Vagina (tissue), 2 donors: ENCODE data around the gene BCAS3.

Experiments
- POLR2A ChIP-seq, 2 donors: fragments of 450-650 bp; IDR thresholded peaks; one replicate each; pipeline ENCODE4 v1.6.1; 2017; ENCODE audit warnings: antibody characterized with exemption in 2 of 2, mild to moderate bottlenecking in 2 of 2, moderate library complexity in 2 of 2
- TF ChIP-seq, protein P1 (sequence below), 3 experiments: fragments of 450-650 bp in 2 of 3; fragments of 200-600 bp in 1 of 3; sonication (generic) in 1 of 3; IDR thresholded peaks; one replicate each; pipeline ENCODE4 v1.5.1; 2017 to 2019; ENCODE audit warnings: antibody characterized with exemption in 3 of 3, mild to moderate bottlenecking in 2 of 3, moderate library complexity in 2 of 3

DNA sequence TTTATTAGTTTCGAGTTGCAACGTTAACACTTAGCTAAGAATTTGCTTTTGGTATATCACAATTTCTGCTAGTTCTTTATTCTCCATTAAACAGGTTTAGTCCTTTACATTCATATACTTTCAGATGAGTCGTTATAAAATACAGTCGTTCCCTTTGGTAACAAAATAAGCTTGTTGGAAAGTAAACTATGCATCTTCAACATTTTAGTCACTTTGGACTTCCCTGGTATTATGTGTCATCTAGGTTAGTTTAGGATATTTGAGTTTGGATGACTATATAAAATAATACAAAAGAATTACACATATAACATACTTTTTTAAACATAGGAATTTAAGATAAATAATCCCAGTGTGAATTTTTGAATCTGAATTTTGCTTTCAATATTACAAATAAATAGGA is 351.5 kb downstream of the BCAS3 start:
- no peak for TF ChIP-seq POLR2A (IDR thresholded peaks at IDR 0.05)
- TF ChIP-seq, protein P1, sequence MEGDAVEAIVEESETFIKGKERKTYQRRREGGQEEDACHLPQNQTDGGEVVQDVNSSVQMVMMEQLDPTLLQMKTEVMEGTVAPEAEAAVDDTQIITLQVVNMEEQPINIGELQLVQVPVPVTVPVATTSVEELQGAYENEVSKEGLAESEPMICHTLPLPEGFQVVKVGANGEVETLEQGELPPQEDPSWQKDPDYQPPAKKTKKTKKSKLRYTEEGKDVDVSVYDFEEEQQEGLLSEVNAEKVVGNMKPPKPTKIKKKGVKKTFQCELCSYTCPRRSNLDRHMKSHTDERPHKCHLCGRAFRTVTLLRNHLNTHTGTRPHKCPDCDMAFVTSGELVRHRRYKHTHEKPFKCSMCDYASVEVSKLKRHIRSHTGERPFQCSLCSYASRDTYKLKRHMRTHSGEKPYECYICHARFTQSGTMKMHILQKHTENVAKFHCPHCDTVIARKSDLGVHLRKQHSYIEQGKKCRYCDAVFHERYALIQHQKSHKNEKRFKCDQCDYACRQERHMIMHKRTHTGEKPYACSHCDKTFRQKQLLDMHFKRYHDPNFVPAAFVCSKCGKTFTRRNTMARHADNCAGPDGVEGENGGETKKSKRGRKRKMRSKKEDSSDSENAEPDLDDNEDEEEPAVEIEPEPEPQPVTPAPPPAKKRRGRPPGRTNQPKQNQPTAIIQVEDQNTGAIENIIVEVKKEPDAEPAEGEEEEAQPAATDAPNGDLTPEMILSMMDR (IDR thresholded peaks at IDR 0.05) = no peak
